WTC11 (cell line): Measurements from ENCODE around the gene EMP1. TPM values are rescaled to one million over a fixed set of nuclear protein-coding genes. Genes with fewer than 3 reads are reported as not detected.
A peak's percentile ranks its signal among the peaks of the same experiment; 100 is the strongest.

Experiments
- ATAC-seq: fragments of 200-7000 bp; cut with Tn5 transposase; 2 replicates; pipeline ENCODE4 v1.10.0; 2021; ENCODE audit warnings: mild to moderate bottlenecking, moderate library complexity
- CTCF ChIA-PET: fragments of 300-600 bp; sonication (Branson Sonifier 250); formaldehyde crosslinking; loops from one replicate; lab custom pipeline; 2021; ENCODE audit warnings: antibody characterized with exemption; lab: Charles Lee
- POLR2A ChIA-PET: fragments of 350-600 bp; sonication (Branson Sonifier 250); formaldehyde crosslinking; loops from one replicate; lab custom pipeline; 2021; ENCODE audit warnings: antibody characterized with exemption; lab: Charles Lee
- DNase-seq: peaks from one replicate; pipeline ENCODE4 v3.0.0; 2021; ENCODE audit warnings: low spot score
- H3K27ac Mint-ChIP-seq: 2 replicates; pipeline ENCODE4 v1.8.0; 2021; ENCODE audit warnings: mixed read lengths
- H3K27me3 Mint-ChIP-seq: 2 replicates; pipeline ENCODE4 v1.8.0; 2021; ENCODE audit warnings: low read depth, mild to moderate bottlenecking, moderate library complexity, mixed read lengths
- H3K36me3 Mint-ChIP-seq: 2 replicates; pipeline ENCODE4 v1.8.0; 2021; ENCODE audit warnings: mixed read lengths
- H3K4me1 Mint-ChIP-seq: 2 replicates; pipeline ENCODE4 v1.8.0; 2022; ENCODE audit warnings: mixed read lengths
- H3K4me3 Mint-ChIP-seq: 2 replicates; pipeline ENCODE4 v1.8.0; 2021; ENCODE audit warnings: mild to moderate bottlenecking, moderate library complexity, mixed read lengths
- H3K9me3 Mint-ChIP-seq: 2 replicates; pipeline ENCODE4 v1.8.0; 2021; ENCODE audit warnings: mixed read lengths
- ATF1 ChIP-seq: sonication (generic); formaldehyde crosslinking; IDR thresholded peaks from 2 replicates; pipeline ENCODE4 v1.8.1; 2023; ENCODE audit warnings: mild to moderate bottlenecking, moderate library complexity, missing genetic modification reagents
- ATF2 ChIP-seq: sonication (generic); formaldehyde crosslinking; IDR thresholded peaks from 2 replicates; pipeline ENCODE4 v1.8.1; 2022; ENCODE audit warnings: low read depth, missing genetic modification reagents, borderline replicate concordance
- CDX4 ChIP-seq: fragments of 250-450 bp; sonication (Bioruptor Pico); IDR thresholded peaks from 2 replicates; pipeline ENCODE4 v1.9.0; 2021; ENCODE audit warnings: moderate library complexity, mild to moderate bottlenecking, inconsistent platforms, borderline replicate concordance
- ERG ChIP-seq: fragments of 250-450 bp; sonication (Bioruptor Pico); IDR thresholded peaks from 2 replicates; pipeline ENCODE4 v1.8.0; 2021; ENCODE audit warnings: mild to moderate bottlenecking
- ESRRA ChIP-seq: sonication (generic); formaldehyde crosslinking; IDR thresholded peaks from 2 replicates; pipeline ENCODE4 v1.8.1; 2022; ENCODE audit warnings: mild to moderate bottlenecking, missing genetic modification reagents, borderline replicate concordance
- FOXP4 ChIP-seq: sonication (generic); formaldehyde crosslinking; IDR thresholded peaks from 2 replicates; pipeline ENCODE4 v1.8.0; 2022; ENCODE audit warnings: mild to moderate bottlenecking, missing genetic modification reagents
- OVOL2 ChIP-seq: fragments of 250-450 bp; sonication (Bioruptor Pico); IDR thresholded peaks from 2 replicates; pipeline ENCODE4 v1.9.0; 2021; ENCODE audit warnings: mild to moderate bottlenecking, borderline replicate concordance
- PREB ChIP-seq: sonication (generic); formaldehyde crosslinking; IDR thresholded peaks from 2 replicates; pipeline ENCODE4 v1.8.1; 2022; ENCODE audit warnings: mild to moderate bottlenecking, missing genetic modification reagents, moderate library complexity, borderline replicate concordance
- TEAD4 ChIP-seq: sonication (generic); formaldehyde crosslinking; IDR thresholded peaks from 2 replicates; pipeline ENCODE4 v1.8.0; 2022; ENCODE audit warnings: mild to moderate bottlenecking, missing genetic modification reagents
- ZNF121 ChIP-seq: sonication (generic); formaldehyde crosslinking; IDR thresholded peaks from 2 replicates; pipeline ENCODE4 v1.8.0; 2023; ENCODE audit warnings: missing genetic modification reagents
- ZNF138 ChIP-seq: sonication (generic); formaldehyde crosslinking; conservative IDR thresholded peaks from 2 replicates; pipeline ENCODE4 v1.8.1; 2022; ENCODE audit warnings: mild to moderate bottlenecking, moderate library complexity, missing genetic modification reagents
- ZSCAN18 ChIP-seq: fragments of 250-450 bp; sonication (Bioruptor Pico); IDR thresholded peaks from 2 replicates; pipeline ENCODE4 v2.1.2; 2022; ENCODE audit warnings: mild to moderate bottlenecking, moderate library complexity
- total RNA-seq: library from RNA; stranded (reverse); gene quantifications from 3 replicates; pipeline ENCODE4 v1.2.3, GENCODE V29; 2021

EMP1 gene
- total RNA-seq, 1 experiment from 2014 or later: 1.4 TPM

- no peak for TF ChIP-seq ATF2 (CRISPR knock-in tag)
- no peak for TF ChIP-seq ESRRA (CRISPR knock-in tag)
- TF ChIP-seq ZNF138 (CRISPR knock-in tag): no peak
- no peak for TF ChIP-seq ZSCAN18 (CRISPR knock-in tag)
These were observed 10.0 kb downstream of the EMP1 start (continued) for GRCh38 chr12:13206560-13206897.

- H3K36me3 Mint-ChIP-seq: no peaks in the 10 kb centered on the region
- ChIA-PET POLR2A (no interaction called here), CTCF (interaction anchor here (0.6 to 3.4 kb wide), 27 partner anchors 10 to 773 kb away, joined by 3 to 16 read pairs (median 4); partner anchors contain the start of gene FAM234B)
- peaks cover 2% of the 10 kb centered on the region; the same call in 1 of the 2 replicates for H3K27me3 Mint-ChIP-seq
- TF ChIP-seq TEAD4 (CRISPR knock-in tag): no peak
- no peak for TF ChIP-seq ERG
- TF ChIP-seq CDX4 (CRISPR knock-in tag): no peak
- peak; percentile 71; the same call in 1 of the 2 replicates for TF ChIP-seq ZNF121
- TF ChIP-seq OVOL2 (CRISPR knock-in tag): no peak
- TF ChIP-seq PREB (CRISPR knock-in tag): no peak
- TF ChIP-seq FOXP4: no peak
- TF ChIP-seq ATF1 (CRISPR knock-in tag): no peak
- no peaks in the 10 kb centered on the region for H3K9me3 Mint-ChIP-seq
- peaks cover 57% of the 10 kb centered on the region for H3K4me1 Mint-ChIP-seq
- H3K27ac Mint-ChIP-seq: no peak overlapping the region
- DNase-seq: no peak
- H3K4me3 Mint-ChIP-seq: no peak overlapping the region
- ATAC-seq: peak; percentile 69
These were observed 12.3 kb downstream of the EMP1 start for GRCh38 chr12:13208533-13209435.
